ENCODE results near the gene IGF2.

The IGF2 gene

DNA sequence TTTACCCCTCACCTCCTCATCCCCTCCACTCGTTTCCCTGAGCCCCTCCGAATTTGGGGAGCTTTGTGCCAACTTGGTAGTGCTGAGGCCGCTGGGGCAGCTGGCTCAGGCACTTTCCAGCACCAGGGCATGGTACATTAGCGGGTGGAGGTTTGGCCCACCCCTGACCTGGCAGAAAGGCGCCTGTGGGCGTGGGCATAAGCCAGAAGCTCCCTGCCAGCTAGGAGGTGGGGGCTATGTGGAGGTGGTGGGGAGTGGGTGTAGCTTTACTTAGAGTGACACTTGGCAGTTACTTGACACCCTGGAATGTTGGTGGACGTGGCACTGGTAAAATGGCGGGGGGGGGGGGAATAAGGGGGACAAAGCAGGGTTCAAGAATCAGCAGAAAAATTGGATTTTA is 10.3 kb upstream of the IGF2 start:
- DNase-seq: no peak
- in situ Hi-C loops (cut with HindIII; ENCODE audit: low pct_ligation_motif_present, low sequenced_read_pairs): no loop called here
- TF ChIP-seq, protein P1, sequence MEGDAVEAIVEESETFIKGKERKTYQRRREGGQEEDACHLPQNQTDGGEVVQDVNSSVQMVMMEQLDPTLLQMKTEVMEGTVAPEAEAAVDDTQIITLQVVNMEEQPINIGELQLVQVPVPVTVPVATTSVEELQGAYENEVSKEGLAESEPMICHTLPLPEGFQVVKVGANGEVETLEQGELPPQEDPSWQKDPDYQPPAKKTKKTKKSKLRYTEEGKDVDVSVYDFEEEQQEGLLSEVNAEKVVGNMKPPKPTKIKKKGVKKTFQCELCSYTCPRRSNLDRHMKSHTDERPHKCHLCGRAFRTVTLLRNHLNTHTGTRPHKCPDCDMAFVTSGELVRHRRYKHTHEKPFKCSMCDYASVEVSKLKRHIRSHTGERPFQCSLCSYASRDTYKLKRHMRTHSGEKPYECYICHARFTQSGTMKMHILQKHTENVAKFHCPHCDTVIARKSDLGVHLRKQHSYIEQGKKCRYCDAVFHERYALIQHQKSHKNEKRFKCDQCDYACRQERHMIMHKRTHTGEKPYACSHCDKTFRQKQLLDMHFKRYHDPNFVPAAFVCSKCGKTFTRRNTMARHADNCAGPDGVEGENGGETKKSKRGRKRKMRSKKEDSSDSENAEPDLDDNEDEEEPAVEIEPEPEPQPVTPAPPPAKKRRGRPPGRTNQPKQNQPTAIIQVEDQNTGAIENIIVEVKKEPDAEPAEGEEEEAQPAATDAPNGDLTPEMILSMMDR (IDR thresholded peaks at IDR 0.05; ENCODE audit: low read depth, low read length, missing control alignments): no peak
- H3K27ac ChIP-seq: no peak overlapping the region
- peaks cover 40% of the 10 kb centered on the region for H3K27me3 ChIP-seq (replicated peaks)
- H3K36me3 ChIP-seq (replicated peaks): no peaks in the 10 kb centered on the region
- H3K4me3 ChIP-seq (ENCODE audit: low read depth, low read length): no peak overlapping the region

DNA sequence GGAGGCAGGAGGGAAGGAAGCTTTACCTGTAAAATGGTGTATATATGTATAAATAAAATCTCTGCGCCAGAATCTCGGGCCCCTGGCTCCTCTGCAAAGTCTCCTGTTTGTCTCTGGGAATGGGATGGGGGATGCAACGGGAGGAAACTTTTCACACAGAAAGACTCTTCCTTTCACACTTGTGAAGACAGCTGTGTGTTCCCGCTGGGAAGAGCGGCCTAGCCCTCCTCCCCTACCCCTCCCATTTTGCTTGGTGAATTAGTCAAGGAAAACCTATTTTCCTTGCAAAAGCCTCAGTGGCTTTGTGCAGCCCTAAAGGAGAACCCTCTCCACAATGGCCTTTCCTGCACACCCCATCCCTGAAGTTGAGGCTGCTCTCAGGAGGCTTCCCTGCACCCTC is 9.4 kb upstream of the IGF2 start:
- TF ChIP-seq, protein P1 (IDR thresholded peaks at IDR 0.05; ENCODE audit: low read depth, low read length, missing control alignments): no peak
- peaks cover 49% of the 10 kb centered on the region for H3K27me3 ChIP-seq (replicated peaks)
- H3K4me3 ChIP-seq (ENCODE audit: low read depth, low read length): no peak overlapping the region
- H3K36me3 ChIP-seq (replicated peaks): no peaks in the 10 kb centered on the region
- no peak overlapping the region for H3K27ac ChIP-seq
- in situ Hi-C loops (cut with HindIII; ENCODE audit: low pct_ligation_motif_present, low sequenced_read_pairs): no loop called here
- DNase-seq: no peak

DNA sequence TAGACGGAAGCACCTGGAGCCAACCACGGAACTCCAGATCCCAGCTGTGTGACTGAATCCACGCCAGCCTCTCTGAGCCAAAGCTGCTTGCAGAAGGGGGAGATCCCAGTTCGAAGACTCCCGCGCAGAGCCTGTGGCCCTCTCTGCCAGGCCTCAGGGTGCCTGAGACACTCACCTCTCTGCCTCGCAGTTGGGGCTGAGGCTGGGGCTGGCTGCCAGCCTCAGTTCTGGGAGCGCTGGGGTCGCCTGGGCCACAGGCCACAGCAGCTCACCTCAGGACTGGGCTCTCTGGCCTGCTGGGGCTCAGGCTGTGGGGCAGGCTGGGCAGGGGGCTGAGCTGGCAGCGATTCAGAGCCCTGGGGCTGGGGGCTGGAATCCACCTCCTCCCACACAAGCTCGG is 8.2 kb upstream of the IGF2 start:
- peaks cover 58% of the 10 kb centered on the region for H3K27me3 ChIP-seq (replicated peaks)
- H3K4me3 ChIP-seq (ENCODE audit: low read depth, low read length): no peak overlapping the region
- in situ Hi-C loops (cut with HindIII; ENCODE audit: low pct_ligation_motif_present, low sequenced_read_pairs): no loop called here
- no peak overlapping the region for H3K27ac ChIP-seq
- no peak for DNase-seq
- H3K36me3 ChIP-seq (replicated peaks): no peaks in the 10 kb centered on the region
- TF ChIP-seq, protein P1 (IDR thresholded peaks at IDR 0.05; ENCODE audit: low read depth, low read length, missing control alignments): no peak

DNA sequence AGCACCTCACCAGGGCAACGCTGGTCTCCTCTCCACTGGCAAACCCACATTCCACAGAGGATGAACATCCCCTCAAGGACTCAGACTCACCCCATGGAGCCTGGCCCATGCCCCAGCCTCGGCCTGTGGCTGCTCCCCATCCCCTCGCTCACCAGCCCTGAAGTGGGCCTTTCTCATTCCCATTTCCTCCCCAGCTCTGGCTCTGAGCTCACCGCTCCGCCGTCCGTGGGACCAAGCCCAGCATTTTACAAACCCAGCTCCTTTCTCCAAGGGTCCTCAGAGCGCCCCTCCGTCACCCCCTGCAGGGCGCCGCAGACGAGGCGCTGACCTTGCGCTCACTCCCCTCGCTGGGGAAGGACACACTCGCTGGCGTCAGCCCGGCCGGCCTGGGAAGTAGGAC is 6.9 kb upstream of the IGF2 start:
- no peak overlapping the region for H3K27ac ChIP-seq
- H3K36me3 ChIP-seq (replicated peaks): no peaks in the 10 kb centered on the region
- no peak for DNase-seq
- TF ChIP-seq, protein P1 (IDR thresholded peaks at IDR 0.05; ENCODE audit: low read depth, low read length, missing control alignments): no peak
- no peak overlapping the region for H3K4me3 ChIP-seq (ENCODE audit: low read depth, low read length)
- peaks cover 64% of the 10 kb centered on the region for H3K27me3 ChIP-seq (replicated peaks)
- in situ Hi-C loops (cut with HindIII; ENCODE audit: low pct_ligation_motif_present, low sequenced_read_pairs): no loop called here

DNA sequence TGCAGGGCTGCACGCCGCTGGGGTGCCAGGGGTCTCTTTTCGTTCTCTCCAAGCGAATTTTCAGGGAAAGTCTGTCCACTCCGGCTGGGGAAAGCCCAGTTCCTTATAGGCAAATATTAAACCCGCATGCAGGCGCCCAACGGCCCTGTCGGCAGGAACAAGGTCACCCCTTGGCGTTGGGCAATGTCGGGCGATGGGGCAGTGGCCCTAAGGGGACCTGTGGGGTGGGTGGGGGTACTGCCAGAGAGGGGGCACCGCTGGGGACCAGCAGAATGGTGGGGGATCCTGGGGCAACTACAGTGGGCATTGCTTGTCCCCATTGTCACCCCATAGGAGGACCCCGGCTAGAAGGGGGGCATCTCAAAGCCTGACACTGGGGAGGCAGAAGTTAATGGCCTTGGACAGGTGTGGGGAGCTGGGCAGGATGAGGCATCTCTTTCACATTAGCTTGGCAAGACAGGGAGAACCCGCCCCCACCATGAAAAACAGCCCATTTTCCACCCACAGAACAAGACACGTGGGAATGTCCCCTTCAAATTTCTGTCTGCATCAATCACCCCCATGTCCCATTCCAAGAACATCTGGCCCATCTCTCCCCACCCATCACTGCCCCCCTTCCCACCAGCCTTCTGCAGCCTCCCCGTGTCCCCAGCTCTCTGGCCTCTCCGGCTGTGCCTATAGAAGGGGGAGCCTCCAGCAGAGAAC is 5.5 kb upstream of the IGF2 start:
- no peak for DNase-seq
- in situ Hi-C loops (cut with HindIII; ENCODE audit: low pct_ligation_motif_present, low sequenced_read_pairs): no loop called here
- Histone ChIP-seq H3K4me3 (ENCODE audit: low read depth, low read length) (no peak overlapping the region), H3K27ac (no peak overlapping the region), H3K36me3 (replicated peaks) (no peaks in the 10 kb centered on the region), H3K27me3 (replicated peaks) (peaks cover 73% of the 10 kb centered on the region)
- TF ChIP-seq, protein P1 (IDR thresholded peaks at IDR 0.05; ENCODE audit: low read depth, low read length, missing control alignments): no peak
